ENCODE measurements around the gene KIF26B.

GRCh38 chr1:245718123-245718522 lies 563.3 kb downstream of the KIF26B start:
- TF ChIP-seq CTCF (IDR thresholded peaks at IDR 0.05) (no peak), RAD21 (conservative IDR thresholded peaks at IDR 0.05 in 1 of 2, IDR thresholded peaks at IDR 0.05 in 1 of 2) (no peak), EP300 (IDR thresholded peaks at IDR 0.05) (no peak), POLR2A (IDR thresholded peaks at IDR 0.05; ENCODE audit: low read length) (no peak), NR3C1 (IDR thresholded peaks at IDR 0.05) (no peak), CHD4 (IDR thresholded peaks at IDR 0.05; ENCODE audit: borderline replicate concordance) (no peak), MAX (IDR thresholded peaks at IDR 0.05) (no peak), KDM1A (IDR thresholded peaks at IDR 0.05; ENCODE audit: low read depth) (no peak), MAZ (IDR thresholded peaks at IDR 0.05; ENCODE audit: borderline replicate concordance, low read depth, low read length) (no peak), FOSL2 (IDR thresholded peaks at IDR 0.05) (no peak), FOSL2 (CRISPR knock-in tag; IDR thresholded peaks at IDR 0.05) (no peak), ESRRA (IDR thresholded peaks at IDR 0.05; ENCODE audit: borderline replicate concordance, low read length) (no peak), HOXB5 (CRISPR knock-in tag; IDR thresholded peaks at IDR 0.05) (no peak)

Measured in A549 (cell line).